Left hindlimb (tissue), 1 donor: ENCODE measurements around the gene DLGAP1.
"Not testable (repeated sequence)": the region's sequence is repeated elsewhere in the genome, so short reads cannot be mapped to it uniquely, and the experiment has no call there.

Experiments used
- DNase-seq: peaks from one replicate; pipeline ENCODE4 v3.0.0-alpha.2; 2018

DLGAP1 gene

GRCh38 chr18:4384932-4385331, 70.2 kb downstream of the DLGAP1 start:
- DNase-seq, result no peak

- DNase-seq, result no peak
Observed at GRCh38 chr18:4374564-4374963, 80.5 kb downstream of the DLGAP1 start.

- no peak for DNase-seq
Observed at GRCh38 chr18:4369705-4370104, 85.4 kb downstream of the DLGAP1 start.

- DNase-seq, result no peak
Observed at GRCh38 chr18:4360221-4360715, 94.8 kb downstream of the DLGAP1 start.

- no peak for DNase-seq
Observed at GRCh38 chr18:4358618-4359017, 96.5 kb downstream of the DLGAP1 start.

- DNase-seq, result no peak
Observed at GRCh38 chr18:4357579-4357978, 97.5 kb downstream of the DLGAP1 start.

GRCh38 chr18:4356929-4357328, 98.2 kb downstream of the DLGAP1 start:
- DNase-seq, result no peak

GRCh38 chr18:4353853-4354418, 101.2 kb downstream of the DLGAP1 start:
- DNase-seq, result peak; percentile 24

- DNase-seq, result no peak
Observed at GRCh38 chr18:4352746-4353551, 102.2 kb downstream of the DLGAP1 start.

- DNase-seq, result no peak
Observed at GRCh38 chr18:4351005-4351404, 104.1 kb downstream of the DLGAP1 start.

- no peak for DNase-seq
Observed at GRCh38 chr18:4335386-4335785, 119.7 kb downstream of the DLGAP1 start.

- DNase-seq, result no peak
Observed at GRCh38 chr18:4333043-4333442, 122.1 kb downstream of the DLGAP1 start.

GRCh38 chr18:4319738-4320677, 135.1 kb downstream of the DLGAP1 start:
- DNase-seq, result no peak

GRCh38 chr18:4318311-4318710, 136.8 kb downstream of the DLGAP1 start:
- DNase-seq, result no peak

- DNase-seq, result not testable (repeated sequence)
Observed at GRCh38 chr18:4311945-4312344, 143.2 kb downstream of the DLGAP1 start.

- no peak for DNase-seq
Observed at GRCh38 chr18:4311136-4311535, 144.0 kb downstream of the DLGAP1 start.

GRCh38 chr18:4309227-4309626, 145.9 kb downstream of the DLGAP1 start:
- no peak for DNase-seq

GRCh38 chr18:4308576-4308975, 146.5 kb downstream of the DLGAP1 start:
- DNase-seq, result no peak

- no peak for DNase-seq
Observed at GRCh38 chr18:4299395-4299794, 155.7 kb downstream of the DLGAP1 start.

- no peak for DNase-seq
Observed at GRCh38 chr18:4293337-4293736, 161.8 kb downstream of the DLGAP1 start.

- DNase-seq, result no peak
Observed at GRCh38 chr18:4292696-4293095, 162.4 kb downstream of the DLGAP1 start.

- DNase-seq, result not testable (repeated sequence)
Observed at GRCh38 chr18:4287340-4287739, 167.8 kb downstream of the DLGAP1 start.

- no peak for DNase-seq
Observed at GRCh38 chr18:4286256-4286655, 168.9 kb downstream of the DLGAP1 start.
